ENCODE data around the gene TRAIP.

Gene TRAIP

GRCh38 chr3:49793486-49794085 lies 62.8 kb downstream of the TRAIP start:
- no peak for DNase-seq (ENCODE audit: low spot score)
- TF ChIP-seq, protein P1, sequence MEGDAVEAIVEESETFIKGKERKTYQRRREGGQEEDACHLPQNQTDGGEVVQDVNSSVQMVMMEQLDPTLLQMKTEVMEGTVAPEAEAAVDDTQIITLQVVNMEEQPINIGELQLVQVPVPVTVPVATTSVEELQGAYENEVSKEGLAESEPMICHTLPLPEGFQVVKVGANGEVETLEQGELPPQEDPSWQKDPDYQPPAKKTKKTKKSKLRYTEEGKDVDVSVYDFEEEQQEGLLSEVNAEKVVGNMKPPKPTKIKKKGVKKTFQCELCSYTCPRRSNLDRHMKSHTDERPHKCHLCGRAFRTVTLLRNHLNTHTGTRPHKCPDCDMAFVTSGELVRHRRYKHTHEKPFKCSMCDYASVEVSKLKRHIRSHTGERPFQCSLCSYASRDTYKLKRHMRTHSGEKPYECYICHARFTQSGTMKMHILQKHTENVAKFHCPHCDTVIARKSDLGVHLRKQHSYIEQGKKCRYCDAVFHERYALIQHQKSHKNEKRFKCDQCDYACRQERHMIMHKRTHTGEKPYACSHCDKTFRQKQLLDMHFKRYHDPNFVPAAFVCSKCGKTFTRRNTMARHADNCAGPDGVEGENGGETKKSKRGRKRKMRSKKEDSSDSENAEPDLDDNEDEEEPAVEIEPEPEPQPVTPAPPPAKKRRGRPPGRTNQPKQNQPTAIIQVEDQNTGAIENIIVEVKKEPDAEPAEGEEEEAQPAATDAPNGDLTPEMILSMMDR (IDR thresholded peaks at IDR 0.05; ENCODE audit: borderline replicate concordance, control extremely low read depth, extremely low read depth, insufficient read depth, missing control alignments), result no peak
- in situ Hi-C loops (cut with MboI; ENCODE audit: low sequenced_read_pairs, unreplicated experiment), result no loop called here

DNA sequence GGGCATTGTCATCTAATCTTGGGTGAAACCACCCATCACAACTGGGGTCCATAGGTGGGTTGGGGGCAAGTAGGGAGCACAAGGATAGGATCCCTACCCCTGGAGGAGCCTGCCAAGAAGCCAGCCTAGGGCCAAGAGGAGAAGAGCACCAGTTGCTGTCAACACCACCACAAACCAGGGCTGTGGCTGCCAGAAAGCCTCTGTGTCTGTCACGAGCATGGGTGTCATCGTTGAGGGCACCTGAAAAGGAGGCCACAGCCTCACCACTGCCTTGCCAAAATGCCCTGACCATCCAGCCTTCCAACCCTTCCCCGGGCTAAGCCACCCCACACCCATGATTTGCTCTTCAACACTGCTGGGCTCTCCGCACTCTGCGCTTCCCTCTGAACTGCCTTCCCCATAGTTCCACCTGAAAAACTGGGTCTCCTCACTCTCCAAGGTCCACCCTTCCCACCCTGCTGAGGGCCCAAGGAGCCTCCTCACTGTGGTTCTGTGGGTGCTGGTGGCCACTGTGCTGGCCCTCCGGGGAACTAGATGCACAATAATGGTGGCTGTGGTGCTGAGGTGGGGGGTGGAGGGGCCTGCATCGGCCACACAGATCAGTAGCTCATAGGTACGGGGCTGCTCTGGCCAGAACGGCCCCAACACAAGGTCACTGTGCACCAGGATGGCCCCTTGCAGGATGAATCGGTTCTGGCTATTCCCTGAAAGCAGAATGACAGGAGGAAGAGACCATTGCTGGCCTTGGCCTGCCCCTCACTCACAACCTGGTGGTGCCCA lies 63.8 kb downstream of the TRAIP start:
- TF ChIP-seq, protein P1 (IDR thresholded peaks at IDR 0.05; ENCODE audit: borderline replicate concordance, control extremely low read depth, extremely low read depth, insufficient read depth, missing control alignments), result no peak
- no peak for DNase-seq (ENCODE audit: low spot score)
- in situ Hi-C loops (cut with MboI; ENCODE audit: low sequenced_read_pairs, unreplicated experiment), result no loop called here

DNA sequence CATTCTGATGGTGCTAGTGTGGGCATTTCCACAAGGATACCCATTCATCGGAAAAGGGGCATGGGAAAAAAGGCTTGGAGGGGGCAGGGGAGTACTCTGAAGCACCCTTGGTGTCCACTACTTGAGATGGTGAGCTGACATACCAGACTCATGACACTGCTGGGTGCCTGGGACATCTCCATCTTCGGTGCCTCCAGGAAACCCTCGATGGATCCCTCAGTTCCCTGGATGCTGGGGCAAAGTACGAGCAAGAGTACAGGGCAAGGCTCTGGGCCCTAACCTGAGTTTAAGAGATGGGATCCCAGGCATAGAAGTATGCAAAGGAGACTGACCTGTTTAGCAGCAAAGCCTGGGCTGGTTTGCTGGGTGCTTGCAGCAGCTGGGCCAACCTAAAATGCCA lies 64.8 kb downstream of the TRAIP start:
- TF ChIP-seq, protein P1 (IDR thresholded peaks at IDR 0.05; ENCODE audit: borderline replicate concordance, control extremely low read depth, extremely low read depth, insufficient read depth, missing control alignments), result no peak
- DNase-seq (ENCODE audit: low spot score), result no peak
- in situ Hi-C loops (cut with MboI; ENCODE audit: low sequenced_read_pairs, unreplicated experiment), result no loop called here

DNA sequence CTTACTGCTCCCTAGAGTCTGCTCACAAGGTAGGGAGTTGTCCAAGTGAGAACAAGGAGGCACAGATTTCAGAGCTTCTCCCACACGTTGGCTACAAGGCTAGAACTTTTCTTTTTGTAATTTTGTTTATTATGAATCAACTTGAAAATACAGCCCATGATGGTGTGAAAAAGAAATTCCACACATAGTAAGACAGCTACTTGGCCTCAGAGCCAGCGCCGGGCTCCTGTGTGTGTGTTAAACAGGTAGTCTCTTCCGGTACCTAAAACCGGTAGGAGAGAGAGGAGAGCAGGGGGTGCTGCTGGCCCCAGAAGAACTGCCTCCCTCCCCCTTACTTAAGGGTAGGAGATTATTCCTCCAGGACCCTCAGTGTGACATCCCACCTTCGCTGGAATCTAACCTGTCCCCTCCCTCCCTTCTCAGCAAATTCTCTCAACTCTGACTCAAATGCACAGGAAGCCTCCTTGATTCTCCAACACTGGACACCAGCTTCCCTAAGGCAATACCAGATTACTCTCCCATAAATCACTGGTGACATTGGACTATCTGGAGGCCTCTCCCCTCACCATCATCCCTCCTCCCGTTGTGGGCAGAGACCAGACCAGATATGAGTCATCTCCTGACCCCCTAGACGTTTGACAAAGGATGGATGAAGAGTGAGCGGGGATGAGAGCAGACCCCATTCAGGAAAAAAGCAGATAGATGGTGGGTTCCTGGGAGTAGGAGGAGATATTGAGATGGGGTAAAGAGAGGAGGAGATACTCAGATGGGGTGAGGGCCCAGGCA lies 65.5 kb downstream of the TRAIP start:
- no peak for DNase-seq (ENCODE audit: low spot score)
- in situ Hi-C loops (cut with MboI; ENCODE audit: low sequenced_read_pairs, unreplicated experiment), result no loop called here
- TF ChIP-seq, protein P1 (IDR thresholded peaks at IDR 0.05; ENCODE audit: borderline replicate concordance, control extremely low read depth, extremely low read depth, insufficient read depth, missing control alignments), result no peak

- in situ Hi-C loops (cut with MboI; ENCODE audit: low sequenced_read_pairs, unreplicated experiment), result no loop called here
- DNase-seq (ENCODE audit: low spot score), result no peak
- TF ChIP-seq, protein P1 (IDR thresholded peaks at IDR 0.05; ENCODE audit: borderline replicate concordance, control extremely low read depth, extremely low read depth, insufficient read depth, missing control alignments), result no peak
Measured at GRCh38 chr3:49788056-49788455, 68.3 kb downstream of the TRAIP start.

DNA sequence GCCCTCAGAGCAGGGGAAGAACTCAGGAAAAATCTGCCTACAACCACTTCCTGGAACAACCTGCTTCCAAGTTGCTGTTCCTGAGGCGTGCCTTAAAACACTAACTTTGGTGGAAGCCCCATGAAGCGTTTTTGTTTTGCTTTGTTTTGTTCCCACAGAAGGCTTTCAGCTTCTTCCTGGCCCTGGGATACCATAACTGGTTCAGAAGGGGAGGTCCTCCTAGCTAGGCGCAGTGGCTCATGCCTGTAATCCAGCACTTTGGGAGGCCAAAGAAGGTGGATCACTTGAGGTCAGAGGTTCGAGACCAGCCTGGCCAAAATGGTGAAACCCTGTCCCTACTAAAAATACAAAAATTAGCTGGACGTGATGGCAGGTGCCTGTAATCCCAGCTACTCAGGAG lies 68.8 kb downstream of the TRAIP start:
- in situ Hi-C loops (cut with MboI; ENCODE audit: low sequenced_read_pairs, unreplicated experiment), result no loop called here
- no peak for DNase-seq (ENCODE audit: low spot score)
- TF ChIP-seq, protein P1 (IDR thresholded peaks at IDR 0.05; ENCODE audit: borderline replicate concordance, control extremely low read depth, extremely low read depth, insufficient read depth, missing control alignments), result no peak

Measured in GM13976 (cell line).